Lower lobe of right lung (tissue), 2 donors: ENCODE results near the gene PCCA. TPM values are rescaled to one million over a fixed set of nuclear protein-coding genes. Genes with fewer than 3 reads are reported as not detected.

Experiments
- ATAC-seq, 2 donors: fragments of 200-7000 bp; cut with Tn5 transposase; one replicate each; pipeline ENCODE4 v1.9.1; 2020 to 2022; ENCODE audit warnings: mild to moderate bottlenecking in 2 of 2, moderate library complexity in 2 of 2
- DNase-seq: peaks from one replicate; pipeline ENCODE4 v3.0.0-alpha.2; 2020
- H3K27ac ChIP-seq: fragments of 200-600 bp; one replicate; pipeline ENCODE4 v1.8.0; 2022
- H3K27me3 ChIP-seq: fragments of 200-600 bp; one replicate; pipeline ENCODE4 v1.8.0; 2022; ENCODE audit warnings: low read depth
- H3K36me3 ChIP-seq: fragments of 200-600 bp; one replicate; pipeline ENCODE4 v1.8.0; 2022; ENCODE audit warnings: mild to moderate bottlenecking
- H3K4me1 ChIP-seq: fragments of 200-600 bp; one replicate; pipeline ENCODE4 v1.8.0; 2022
- H3K4me3 ChIP-seq: fragments of 200-600 bp; one replicate; pipeline ENCODE4 v1.8.0; 2022; ENCODE audit warnings: mild to moderate bottlenecking
- H3K9me3 ChIP-seq: fragments of 200-600 bp; one replicate; pipeline ENCODE4 v1.8.0; 2022
- CTCF ChIP-seq: fragments of 200-600 bp; IDR thresholded peaks from one replicate; pipeline ENCODE4 v1.8.0; 2022; ENCODE audit warnings: antibody characterized with exemption, mild to moderate bottlenecking
- intact Hi-C: fragments of 100-400 bp; cut with DNase I; formaldehyde crosslinking; loops from one replicate; pipeline ENCODE4 v1.11.0; 2022
- total RNA-seq: library from RNA; stranded (reverse); fragmentation: NEBNext Ultra II Directional; extraction: Animal tissue kit (Norgen Biotek cat#: 25700); gene quantifications from one replicate; pipeline ENCODE4 v1.2.1, GENCODE V29; 2021
- donor health status: DM: no; HTN: yes; CAD: no; lungs with severe emphysema.

Gene PCCA
- total RNA-seq, 1 donor from 2014 or later, result 37.8 TPM

- Histone ChIP-seq H3K27ac (no peak overlapping the region), H3K4me3 (no peak overlapping the region), H3K36me3 (no peaks in the 10 kb centered on the region), H3K4me1 (peaks cover 9% of the 10 kb centered on the region), H3K27me3 (no peaks in the 10 kb centered on the region), H3K9me3 (no peaks in the 10 kb centered on the region)
- ATAC-seq, result no peak
- no peak for DNase-seq
- no peak for TF ChIP-seq CTCF
- intact Hi-C loops, result loop anchor here (10.0 kb wide), 1 partner anchor 856 kb away; no protein-coding TSS in a partner anchor
Measured at GRCh38 chr13:100510208-100510957, 421.5 kb downstream of the PCCA start.

- DNase-seq (no peak), ATAC-seq (no peak)
- H3K4me1 ChIP-seq, result peaks cover 9% of the 10 kb centered on the region
- TF ChIP-seq CTCF, result no peak
- no peaks in the 10 kb centered on the region for H3K9me3 ChIP-seq
- no peak overlapping the region for H3K4me3 ChIP-seq
- no peak overlapping the region for H3K27ac ChIP-seq
- intact Hi-C loops, result loop anchor here (10.0 kb wide), 1 partner anchor 857 kb away; no protein-coding TSS in a partner anchor
- no peaks in the 10 kb centered on the region for H3K27me3 ChIP-seq
- H3K36me3 ChIP-seq, result peaks cover 7% of the 10 kb centered on the region
Measured at GRCh38 chr13:100511466-100511865, 422.6 kb downstream of the PCCA start.

- Histone ChIP-seq H3K36me3 (peaks cover 7% of the 10 kb centered on the region), H3K4me3 (no peak overlapping the region), H3K9me3 (no peaks in the 10 kb centered on the region), H3K27ac (no peak overlapping the region), H3K27me3 (no peaks in the 10 kb centered on the region), H3K4me1 (peaks cover 9% of the 10 kb centered on the region)
- DNase-seq, result no peak
- no peak for ATAC-seq
- intact Hi-C loops, result loop anchor here (10.0 kb wide), 1 partner anchor 858 kb away; no protein-coding TSS in a partner anchor
- no peak for TF ChIP-seq CTCF
Measured at GRCh38 chr13:100512422-100512821, 423.5 kb downstream of the PCCA start.

- ATAC-seq (no peak), DNase-seq (no peak)
- intact Hi-C loops, result loop anchor here (10.0 kb wide), 1 partner anchor 858 kb away; no protein-coding TSS in a partner anchor
- Histone ChIP-seq H3K27me3 (no peaks in the 10 kb centered on the region), H3K36me3 (peaks cover 7% of the 10 kb centered on the region), H3K4me1 (peaks cover 9% of the 10 kb centered on the region), H3K27ac (no peak overlapping the region), H3K9me3 (no peaks in the 10 kb centered on the region), H3K4me3 (no peak overlapping the region)
- TF ChIP-seq CTCF, result no peak
Measured at GRCh38 chr13:100513171-100513570, 424.3 kb downstream of the PCCA start.

GRCh38 chr13:100513987-100514670, 425.2 kb downstream of the PCCA start:
- H3K4me3 ChIP-seq, result no peak overlapping the region
- intact Hi-C loops, result loop anchor here (10.0 kb wide), 1 partner anchor 859 kb away; no protein-coding TSS in a partner anchor
- H3K27me3 ChIP-seq, result no peaks in the 10 kb centered on the region
- peaks cover 9% of the 10 kb centered on the region for H3K4me1 ChIP-seq
- ATAC-seq (peak; percentile 77 to 85), DNase-seq (no peak)
- TF ChIP-seq CTCF, result no peak
- H3K27ac ChIP-seq, result no peak overlapping the region
- H3K36me3 ChIP-seq, result peaks cover 7% of the 10 kb centered on the region
- H3K9me3 ChIP-seq, result no peaks in the 10 kb centered on the region
